GM23338 (cell line): ENCODE results near the gene EEF1A1. TPM values are rescaled to one million over a fixed set of nuclear protein-coding genes. Genes with fewer than 3 reads are reported as not detected.
"Not testable (repeated sequence)": the region's sequence is repeated elsewhere in the genome, so short reads cannot be mapped to it uniquely, and the experiment has no call there.

Experiments
- ATAC-seq: fragments of 200-7000 bp; cut with Tn5 transposase; 3 replicates; pipeline ENCODE4 v1.9.1; 2020
- DNase-seq: peaks from one replicate; pipeline ENCODE4 v3.0.0-alpha.2; 2015; ENCODE audit warnings: low spot score
- H2AFZ ChIP-seq: fragments of 200-600 bp; sonication (generic); 2 replicates; pipeline ENCODE4 v1.8.0; 2016; ENCODE audit warnings: antibody characterized with exemption, mild to moderate bottlenecking, moderate library complexity
- H3F3A ChIP-seq: fragments of 200-600 bp; sonication (generic); replicated peaks from 2 replicates; pipeline ENCODE4 v1.8.0; 2017; ENCODE audit warnings: antibody characterized with exemption, mixed run types, low read depth
- H3K27ac ChIP-seq: fragments of 200-600 bp; sonication (generic); 2 replicates; pipeline ENCODE4 v1.6.1; 2016; ENCODE audit warnings: low read depth
- H3K27me3 ChIP-seq: fragments of 200-600 bp; sonication (generic); 2 replicates; pipeline ENCODE4 v1.8.0; 2016; ENCODE audit warnings: mild to moderate bottlenecking, mixed run types, moderate library complexity; ENCODE audit not compliant: insufficient read depth
- H3K36me3 ChIP-seq: fragments of 200-600 bp; sonication (generic); 2 replicates; pipeline ENCODE4 v1.8.0; 2016; ENCODE audit warnings: mild to moderate bottlenecking; ENCODE audit not compliant: insufficient read depth
- H3K4me1 ChIP-seq: fragments of 200-600 bp; sonication (generic); 2 replicates; pipeline ENCODE4 v1.8.0; 2016; ENCODE audit warnings: mild to moderate bottlenecking, moderate library complexity; ENCODE audit not compliant: insufficient read depth
- H3K4me2 ChIP-seq: fragments of 200-600 bp; sonication (generic); 2 replicates; pipeline ENCODE4 v1.7.1; 2017; ENCODE audit warnings: mixed run types
- H3K4me3 ChIP-seq: fragments of 200-600 bp; sonication (generic); 2 replicates; pipeline ENCODE4 v1.6.1; 2016; ENCODE audit warnings: mixed run types
- H3K79me2 ChIP-seq: fragments of 200-600 bp; sonication (generic); replicated peaks from 2 replicates; pipeline ENCODE4 v1.8.0; 2017; ENCODE audit warnings: mild to moderate bottlenecking; ENCODE audit not compliant: insufficient read depth
- H3K9me2 ChIP-seq: fragments of 200-600 bp; sonication (generic); 2 replicates; pipeline ENCODE4 v1.8.0; 2017; ENCODE audit not compliant: insufficient read depth
- H4K20me1 ChIP-seq: fragments of 200-600 bp; sonication (generic); replicated peaks from 2 replicates; pipeline ENCODE4 v1.8.0; 2017; ENCODE audit warnings: mild to moderate bottlenecking; ENCODE audit not compliant: insufficient read depth
- H3K27ac Mint-ChIP-seq: 2 replicates; pipeline ENCODE4 v1.8.0; 2020; ENCODE audit warnings: inconsistent platforms, mild to moderate bottlenecking, moderate library complexity, mixed read lengths
- H3K27me3 Mint-ChIP-seq: 3 replicates; pipeline ENCODE4 v1.8.0; 2022; ENCODE audit warnings: low read depth, mild to moderate bottlenecking, moderate library complexity, mixed read lengths, inconsistent platforms; ENCODE audit not compliant: insufficient read depth, poor library complexity
- H3K36me3 Mint-ChIP-seq: 3 replicates; pipeline ENCODE4 v1.8.0; 2021; ENCODE audit warnings: low read depth, mild to moderate bottlenecking, inconsistent platforms, moderate library complexity, mixed read lengths
- H3K4me1 Mint-ChIP-seq: 3 replicates; pipeline ENCODE4 v1.8.0; 2020; ENCODE audit warnings: mild to moderate bottlenecking, inconsistent platforms, mixed read lengths
- H3K4me3 Mint-ChIP-seq: 3 replicates; pipeline ENCODE4 v1.8.0; 2021; ENCODE audit warnings: moderate library complexity, mild to moderate bottlenecking, inconsistent platforms, mixed read lengths
- H3K9me3 Mint-ChIP-seq: 3 replicates; pipeline ENCODE4 v1.8.0; 2020; ENCODE audit warnings: moderate library complexity, mild to moderate bottlenecking, inconsistent platforms, mixed read lengths
- EZH2 ChIP-seq: fragments of 200-600 bp; sonication (generic); IDR thresholded peaks from one replicate; pipeline ENCODE4 v1.8.0; 2017; ENCODE audit warnings: antibody characterized with exemption, mild to moderate bottlenecking, low read depth; ENCODE audit not compliant: unreplicated experiment
- POLR2AphosphoS5 ChIP-seq: IDR thresholded peaks from 2 replicates; pipeline ENCODE4 v1.6.1; 2016; ENCODE audit warnings: antibody characterized with exemption, low read depth
- ZNF114 ChIP-seq: fragments of 250-450 bp; sonication (Bioruptor Pico); IDR thresholded peaks from 2 replicates; pipeline ENCODE4 v1.5.0; 2020; ENCODE audit warnings: mild to moderate bottlenecking, moderate library complexity
- polyA plus RNA-seq: library from polyadenylated mRNA; unstranded; fragments of >200 nt; fragmentation: Nextera tagmentation; extraction: Ambion mirVana; gene quantifications from 2 replicates; pipeline ENCODE4 v1.2.1, GENCODE V29; 2016
- total RNA-seq: library from RNA; depleted of rRNA; stranded (reverse); fragments of >200 nt; shearing (Covaris generic); gene quantifications from 2 replicates; pipeline ENCODE4 v1.2.3, GENCODE V29; 2014
- TF ChIP-seq, protein P1 (sequence below): fragments of 250-450 bp; sonication (Bioruptor Pico); IDR thresholded peaks from 2 replicates; pipeline ENCODE4 v1.5.0; 2020; ENCODE audit warnings: mild to moderate bottlenecking, moderate library complexity

EEF1A1 gene
- total and polyA plus RNA-seq, 2 experiments from 2014 or later, result 7,677 to 12,342 TPM

- TF ChIP-seq, protein P1, sequence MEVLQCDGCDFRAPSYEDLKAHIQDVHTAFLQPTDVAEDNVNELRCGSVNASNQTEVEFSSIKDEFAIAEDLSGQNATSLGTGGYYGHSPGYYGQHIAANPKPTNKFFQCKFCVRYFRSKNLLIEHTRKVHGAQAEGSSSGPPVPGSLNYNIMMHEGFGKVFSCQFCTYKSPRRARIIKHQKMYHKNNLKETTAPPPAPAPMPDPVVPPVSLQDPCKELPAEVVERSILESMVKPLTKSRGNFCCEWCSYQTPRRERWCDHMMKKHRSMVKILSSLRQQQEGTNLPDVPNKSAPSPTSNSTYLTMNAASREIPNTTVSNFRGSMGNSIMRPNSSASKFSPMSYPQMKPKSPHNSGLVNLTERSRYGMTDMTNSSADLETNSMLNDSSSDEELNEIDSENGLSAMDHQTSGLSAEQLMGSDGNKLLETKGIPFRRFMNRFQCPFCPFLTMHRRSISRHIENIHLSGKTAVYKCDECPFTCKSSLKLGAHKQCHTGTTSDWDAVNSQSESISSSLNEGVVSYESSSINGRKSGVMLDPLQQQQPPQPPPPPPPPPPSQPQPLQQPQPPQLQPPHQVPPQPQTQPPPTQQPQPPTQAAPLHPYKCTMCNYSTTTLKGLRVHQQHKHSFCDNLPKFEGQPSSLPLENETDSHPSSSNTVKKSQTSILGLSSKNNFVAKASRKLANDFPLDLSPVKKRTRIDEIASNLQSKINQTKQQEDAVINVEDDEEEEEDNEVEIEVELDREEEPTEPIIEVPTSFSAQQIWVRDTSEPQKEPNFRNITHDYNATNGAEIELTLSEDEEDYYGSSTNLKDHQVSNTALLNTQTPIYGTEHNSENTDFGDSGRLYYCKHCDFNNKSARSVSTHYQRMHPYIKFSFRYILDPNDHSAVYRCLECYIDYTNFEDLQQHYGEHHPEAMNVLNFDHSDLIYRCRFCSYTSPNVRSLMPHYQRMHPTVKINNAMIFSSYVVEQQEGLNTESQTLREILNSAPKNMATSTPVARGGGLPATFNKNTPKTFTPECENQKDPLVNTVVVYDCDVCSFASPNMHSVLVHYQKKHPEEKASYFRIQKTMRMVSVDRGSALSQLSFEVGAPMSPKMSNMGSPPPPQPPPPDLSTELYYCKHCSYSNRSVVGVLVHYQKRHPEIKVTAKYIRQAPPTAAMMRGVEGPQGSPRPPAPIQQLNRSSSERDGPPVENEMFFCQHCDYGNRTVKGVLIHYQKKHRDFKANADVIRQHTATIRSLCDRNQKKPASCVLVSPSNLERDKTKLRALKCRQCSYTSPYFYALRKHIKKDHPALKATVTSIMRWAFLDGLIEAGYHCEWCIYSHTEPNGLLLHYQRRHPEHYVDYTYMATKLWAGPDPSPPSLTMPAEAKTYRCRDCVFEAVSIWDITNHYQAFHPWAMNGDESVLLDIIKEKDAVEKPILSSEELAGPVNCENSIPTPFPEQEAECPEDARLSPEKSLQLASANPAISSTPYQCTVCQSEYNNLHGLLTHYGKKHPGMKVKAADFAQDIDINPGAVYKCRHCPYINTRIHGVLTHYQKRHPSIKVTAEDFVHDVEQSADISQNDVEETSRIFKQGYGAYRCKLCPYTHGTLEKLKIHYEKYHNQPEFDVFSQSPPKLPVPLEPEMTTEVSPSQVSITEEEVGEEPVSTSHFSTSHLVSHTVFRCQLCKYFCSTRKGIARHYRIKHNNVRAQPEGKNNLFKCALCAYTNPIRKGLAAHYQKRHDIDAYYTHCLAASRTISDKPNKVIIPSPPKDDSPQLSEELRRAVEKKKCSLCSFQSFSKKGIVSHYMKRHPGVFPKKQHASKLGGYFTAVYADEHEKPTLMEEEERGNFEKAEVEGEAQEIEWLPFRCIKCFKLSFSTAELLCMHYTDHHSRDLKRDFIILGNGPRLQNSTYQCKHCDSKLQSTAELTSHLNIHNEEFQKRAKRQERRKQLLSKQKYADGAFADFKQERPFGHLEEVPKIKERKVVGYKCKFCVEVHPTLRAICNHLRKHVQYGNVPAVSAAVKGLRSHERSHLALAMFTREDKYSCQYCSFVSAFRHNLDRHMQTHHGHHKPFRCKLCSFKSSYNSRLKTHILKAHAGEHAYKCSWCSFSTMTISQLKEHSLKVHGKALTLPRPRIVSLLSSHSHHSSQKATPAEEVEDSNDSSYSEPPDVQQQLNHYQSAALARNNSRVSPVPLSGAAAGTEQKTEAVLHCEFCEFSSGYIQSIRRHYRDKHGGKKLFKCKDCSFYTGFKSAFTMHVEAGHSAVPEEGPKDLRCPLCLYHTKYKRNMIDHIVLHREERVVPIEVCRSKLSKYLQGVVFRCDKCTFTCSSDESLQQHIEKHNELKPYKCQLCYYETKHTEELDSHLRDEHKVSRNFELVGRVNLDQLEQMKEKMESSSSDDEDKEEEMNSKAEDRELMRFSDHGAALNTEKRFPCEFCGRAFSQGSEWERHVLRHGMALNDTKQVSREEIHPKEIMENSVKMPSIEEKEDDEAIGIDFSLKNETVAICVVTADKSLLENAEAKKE (CRISPR knock-in tag), result no peak
- no peak for TF ChIP-seq ZNF114 (CRISPR knock-in tag)
Observed at GRCh38 chr6:73542891-73543290, 22.1 kb upstream of the EEF1A1 start (continued).

- not testable (repeated sequence) for H3K4me2 ChIP-seq, DNase-seq, H3K9me3 Mint-ChIP-seq, H3K27me3 ChIP-seq, H3K4me1 ChIP-seq, H3K36me3 ChIP-seq, H3K4me3 ChIP-seq, H3F3A ChIP-seq, H3K27me3 Mint-ChIP-seq, H4K20me1 ChIP-seq, H3K79me2 ChIP-seq, H3K27ac Mint-ChIP-seq, H3K27ac ChIP-seq, H3K4me3 Mint-ChIP-seq, ATAC-seq, H3K36me3 Mint-ChIP-seq, H3K9me2 ChIP-seq, H3K4me1 Mint-ChIP-seq
- 0 out of 2 replicates have a peak overlapping the region, but pooled peaks have one; percentile 63 for H2AFZ ChIP-seq
Observed at GRCh38 chr6:73542481-73542880, 21.6 kb upstream of the EEF1A1 start.

DNA sequence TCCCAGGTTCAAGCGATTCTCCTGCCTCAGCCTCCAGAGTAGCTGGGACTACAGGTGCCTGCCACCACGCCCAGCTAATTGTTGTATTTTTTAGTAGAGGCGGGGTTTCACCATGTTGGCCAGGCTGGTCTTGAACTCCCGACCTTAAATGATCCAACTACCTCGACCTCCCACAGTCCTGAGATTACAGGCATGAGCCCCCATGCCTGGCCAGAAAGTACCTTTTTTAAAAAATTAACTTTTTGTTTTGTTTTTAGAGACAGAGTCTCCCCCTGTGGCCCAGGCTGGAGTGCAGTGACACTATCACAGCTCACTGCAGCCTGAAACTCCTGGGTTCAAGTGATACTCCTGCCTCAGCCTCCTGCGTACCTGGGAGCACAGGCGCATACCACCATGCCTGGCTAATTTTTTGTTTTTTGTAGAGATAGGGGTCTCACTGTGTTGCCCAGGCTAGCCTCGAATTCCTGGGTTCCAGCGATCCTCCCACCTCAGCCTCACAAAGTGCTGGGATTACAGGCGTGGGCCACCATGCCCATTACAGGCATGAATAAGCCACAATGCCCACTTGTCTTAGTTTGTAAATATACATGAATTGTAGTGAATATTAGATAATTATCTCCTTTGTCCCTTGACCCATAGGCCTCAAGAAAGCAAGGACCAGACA lies 17.4 kb upstream of the EEF1A1 start:
- Histone ChIP-seq H3K36me3 (no peaks in the 10 kb centered on the region), H3F3A (no peaks in the 10 kb centered on the region), H3K9me2 (no peaks in the 10 kb centered on the region), H4K20me1 (no peaks in the 10 kb centered on the region), H3K27ac (no peak overlapping the region), H3K4me3 (no peak overlapping the region), H2AFZ (no peak overlapping the region), H3K4me2 (no peak overlapping the region), H3K27me3 (no peaks in the 10 kb centered on the region), H3K79me2 (no peaks in the 10 kb centered on the region), H3K4me1 (no peaks in the 10 kb centered on the region)
- ATAC-seq (no peak), DNase-seq (no peak)
- no peaks in the 10 kb centered on the region for H3K9me3 Mint-ChIP-seq
- no peaks in the 10 kb centered on the region for H3K36me3 Mint-ChIP-seq
- H3K4me1 Mint-ChIP-seq, result no peaks in the 10 kb centered on the region
- H3K27me3 Mint-ChIP-seq, result peaks cover 2% of the 10 kb centered on the region
- no peak overlapping the region for H3K4me3 Mint-ChIP-seq
- no peak overlapping the region for H3K27ac Mint-ChIP-seq
- TF ChIP-seq POLR2AphosphoS5 (no peak), EZH2 (no peak)
- TF ChIP-seq, protein P1 (CRISPR knock-in tag), result no peak
